ENCODE results near the gene EXOC4. TPM values are rescaled to one million over a fixed set of nuclear protein-coding genes. Genes with fewer than 3 reads are reported as not detected.

The EXOC4 gene
- total RNA-seq, 1 donor from 2014 or later = 96.9 TPM

- peak; percentile 0 to 82 for DNase-seq (ENCODE audit: low read depth in 2 of 2)
Measured at GRCh38 chr7:133364959-133365690, 112.2 kb downstream of the EXOC4 start.

DNA sequence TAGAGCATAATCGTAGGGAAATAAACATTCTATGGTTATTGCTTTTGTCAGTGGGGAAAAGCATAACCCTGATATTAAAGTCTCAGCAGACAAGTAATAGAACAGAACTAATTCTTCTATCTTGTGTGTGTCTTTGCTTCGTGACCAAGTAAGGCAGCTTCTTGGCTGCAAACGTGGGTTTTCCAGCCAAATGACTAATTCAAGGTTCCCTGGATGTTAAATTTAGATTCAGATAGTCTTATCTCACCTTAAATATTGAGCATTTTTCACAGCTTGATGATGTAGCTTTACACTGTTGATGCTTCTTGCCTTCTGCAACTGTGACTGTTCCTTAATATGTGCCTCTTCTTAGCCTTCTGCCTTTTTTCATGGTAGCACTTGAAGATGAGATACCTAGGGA is 113.0 kb downstream of the EXOC4 start:
- DNase-seq (ENCODE audit: low read depth in 2 of 2) = peak in 1 of 2 donors; percentile 65

- DNase-seq (ENCODE audit: low read depth in 2 of 2) = no peak
Measured at GRCh38 chr7:133367561-133367960, 114.7 kb downstream of the EXOC4 start.

DNA sequence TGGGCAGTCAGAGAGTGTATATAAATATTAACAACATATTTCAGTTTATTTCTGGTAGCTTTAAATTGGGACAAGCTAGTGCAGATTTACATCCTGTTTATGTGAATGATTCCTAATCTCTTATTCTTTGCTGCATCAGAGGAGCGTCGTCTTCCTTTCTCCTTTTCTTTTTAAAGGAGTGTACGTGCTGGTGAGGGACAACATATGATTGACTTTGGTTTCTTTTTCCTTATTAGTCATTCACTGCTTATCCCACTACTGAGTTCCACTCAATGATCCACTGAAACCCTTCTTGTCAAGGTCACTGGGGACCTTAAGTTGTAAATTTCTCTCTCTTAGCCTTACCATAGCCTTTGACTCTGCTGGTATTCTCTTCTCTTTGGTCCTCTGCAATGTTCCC is 116.3 kb downstream of the EXOC4 start:
- DNase-seq (ENCODE audit: low read depth in 2 of 2) = no peak

- DNase-seq (ENCODE audit: low read depth in 2 of 2) = no peak
Measured at GRCh38 chr7:133371616-133372015, 118.7 kb downstream of the EXOC4 start.

GRCh38 chr7:133372337-133372736 is 119.5 kb downstream of the EXOC4 start:
- DNase-seq (ENCODE audit: low read depth in 2 of 2) = no peak

- no peak for DNase-seq (ENCODE audit: low read depth in 2 of 2)
Measured at GRCh38 chr7:133376514-133376913, 123.6 kb downstream of the EXOC4 start.

DNA sequence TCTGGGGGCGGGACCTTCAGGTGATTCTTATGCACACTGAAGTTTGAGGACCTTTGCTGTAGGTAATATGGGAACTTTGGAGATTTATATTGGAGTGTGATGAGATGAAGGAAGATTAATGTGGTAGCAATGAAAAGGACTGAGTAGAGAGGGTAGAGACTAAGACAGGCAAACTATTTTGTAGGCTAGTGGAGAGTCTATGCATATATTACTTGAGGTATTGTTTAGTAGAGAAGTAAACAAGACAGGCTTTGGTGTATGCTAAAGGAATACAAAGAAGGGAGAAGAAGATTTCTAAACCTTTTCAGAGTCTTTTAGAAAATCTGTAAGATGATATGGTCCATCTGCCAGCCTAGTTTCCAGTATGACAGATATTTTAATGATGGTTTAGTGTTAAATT is 129.1 kb downstream of the EXOC4 start:
- no peak for DNase-seq (ENCODE audit: low read depth in 2 of 2)

DNA sequence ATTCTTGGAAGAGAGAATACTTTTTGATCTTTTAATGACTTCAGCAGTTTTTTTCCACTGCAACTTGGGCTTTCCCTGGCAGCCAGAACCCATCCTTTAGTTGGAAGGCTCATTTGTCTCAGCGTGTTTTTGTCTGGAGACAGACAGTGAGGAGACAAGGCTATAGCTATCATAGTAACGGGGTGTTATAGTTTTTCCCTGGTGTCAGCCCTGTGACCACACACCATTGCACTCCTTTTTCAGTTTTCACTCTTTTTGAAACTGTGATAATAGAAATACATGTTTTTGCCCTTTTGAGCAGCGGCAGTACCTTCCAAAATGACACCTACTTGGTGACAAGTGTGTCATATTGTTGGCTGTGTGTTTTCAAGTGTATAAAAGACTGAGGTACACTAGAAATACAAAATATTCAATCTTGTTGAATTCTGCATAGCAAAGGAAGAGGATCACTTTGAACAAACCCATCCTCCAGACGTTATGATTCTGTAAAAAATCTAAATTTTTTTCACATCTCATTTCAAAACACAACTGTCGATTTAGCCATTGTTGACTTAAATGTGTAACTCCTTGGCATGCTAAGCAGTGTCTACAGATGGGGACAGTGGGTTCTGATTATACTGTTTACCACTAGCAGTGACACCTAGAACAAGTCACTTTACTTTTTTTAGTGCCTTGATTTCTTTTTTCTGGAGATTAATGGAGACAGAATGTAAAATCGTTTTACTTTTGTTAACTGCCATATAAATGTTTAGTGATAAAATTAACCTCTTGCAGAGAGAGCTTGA is 130.1 kb downstream of the EXOC4 start:
- DNase-seq (ENCODE audit: low read depth in 2 of 2) = no peak

DNA sequence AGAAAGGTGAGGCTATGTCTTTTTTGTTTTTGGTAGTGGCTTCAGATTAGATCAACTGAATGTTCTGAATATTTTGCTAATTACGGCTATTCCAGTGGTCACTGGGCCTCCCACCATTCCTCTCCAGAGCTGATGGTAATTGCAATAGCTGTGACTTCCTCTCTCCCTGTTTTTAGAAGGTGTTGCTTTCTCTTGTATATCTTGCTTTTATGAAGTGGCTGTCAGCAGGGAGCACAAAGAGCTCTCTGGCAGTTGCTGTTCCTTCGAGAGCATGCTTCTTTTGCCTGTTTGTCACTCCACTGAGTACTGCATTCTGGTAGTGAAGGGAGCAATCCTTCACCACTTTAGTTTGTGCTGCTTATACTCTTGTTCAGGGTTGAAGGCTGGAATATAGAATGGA is 133.3 kb downstream of the EXOC4 start:
- no peak for DNase-seq (ENCODE audit: low read depth in 2 of 2)

DNA sequence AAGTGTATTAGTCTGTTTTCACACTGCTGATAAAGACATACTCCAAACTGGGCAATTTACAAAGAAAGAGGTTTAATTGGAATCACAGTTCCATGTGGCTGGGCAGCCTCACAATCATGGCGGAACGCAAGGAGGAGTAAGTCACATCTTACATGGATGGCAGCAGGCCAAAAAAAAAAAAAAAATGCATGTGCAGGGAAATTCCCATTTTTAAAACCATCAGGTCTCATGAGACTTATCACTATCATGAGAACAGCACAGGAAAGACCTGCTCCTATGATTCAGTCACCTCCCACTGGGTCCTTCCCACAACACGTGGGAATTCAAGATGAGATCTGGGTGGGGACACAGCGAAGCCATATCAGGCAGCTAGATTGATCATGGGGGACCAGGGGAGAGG is 136.8 kb downstream of the EXOC4 start:
- no peak for DNase-seq (ENCODE audit: low read depth in 2 of 2)

GRCh38 chr7:133391206-133391605 is 138.3 kb downstream of the EXOC4 start:
- no peak for DNase-seq (ENCODE audit: low read depth in 2 of 2)

DNA sequence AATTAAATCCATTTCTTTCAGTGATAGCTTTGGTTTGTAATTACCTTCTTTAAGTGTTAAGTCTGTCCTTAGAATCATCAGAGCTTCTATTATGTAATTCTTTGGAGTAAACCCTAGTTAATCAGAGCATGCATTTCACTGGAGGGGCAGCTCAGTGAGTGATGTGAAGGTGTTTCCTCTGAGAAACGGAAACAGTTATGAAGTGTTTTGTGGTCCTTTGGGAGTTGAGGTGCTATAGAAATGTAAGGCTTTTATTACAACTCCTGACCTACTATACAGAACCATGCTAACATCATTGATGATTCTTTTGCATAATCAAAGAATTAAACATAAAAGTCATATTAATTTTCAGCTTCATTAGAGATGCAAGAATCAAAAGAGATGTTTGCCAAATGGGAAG is 141.5 kb downstream of the EXOC4 start:
- DNase-seq (ENCODE audit: low read depth in 2 of 2) = peak in 1 of 2 donors; percentile 39

DNA sequence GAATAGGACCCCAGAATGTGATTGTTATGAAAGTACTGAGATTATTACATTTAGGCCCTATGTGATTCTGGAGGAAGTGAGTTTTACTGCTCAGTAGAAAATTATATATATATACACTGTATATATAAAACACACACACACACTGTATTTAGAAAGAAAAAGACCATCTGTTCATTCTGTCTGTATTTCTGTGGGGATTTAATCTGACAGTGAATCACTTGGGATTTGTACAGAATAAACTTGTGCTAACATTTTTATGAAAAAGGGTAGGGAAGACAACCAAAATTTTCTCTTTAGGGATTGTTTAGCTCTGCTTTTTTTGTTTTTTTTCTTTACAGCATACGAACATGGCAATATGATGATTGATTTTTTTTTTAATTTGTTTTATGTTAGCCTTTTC is 142.7 kb downstream of the EXOC4 start:
- no peak for DNase-seq (ENCODE audit: low read depth in 2 of 2)

- no peak for DNase-seq (ENCODE audit: low read depth in 2 of 2)
Measured at GRCh38 chr7:133398506-133398905, 145.6 kb downstream of the EXOC4 start.

GRCh38 chr7:133401225-133401624 is 148.3 kb downstream of the EXOC4 start:
- DNase-seq (ENCODE audit: low read depth in 2 of 2) = no peak

DNA sequence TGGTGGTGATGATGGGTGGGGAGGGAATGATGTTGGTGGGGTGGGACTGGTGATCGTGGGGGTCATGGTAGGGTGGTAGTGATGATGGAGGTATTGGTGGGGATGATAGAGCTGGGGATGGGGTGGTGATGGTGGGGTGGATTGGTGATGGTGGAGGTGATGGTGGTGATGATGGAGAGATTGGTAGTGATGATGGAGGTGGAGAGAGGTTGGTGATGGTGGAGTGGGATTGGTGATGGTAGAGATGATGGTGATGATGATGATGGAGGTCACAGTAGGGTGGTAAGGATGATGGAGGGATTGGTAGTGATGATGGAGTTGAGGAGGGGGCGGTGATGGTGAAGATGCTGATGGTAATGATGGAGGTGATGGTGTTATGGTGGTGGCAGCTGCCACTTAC is 155.3 kb downstream of the EXOC4 start:
- no peak for DNase-seq (ENCODE audit: low read depth in 2 of 2)

GRCh38 chr7:133409421-133409820 is 156.5 kb downstream of the EXOC4 start:
- DNase-seq (ENCODE audit: low read depth in 2 of 2) = no peak

- DNase-seq (ENCODE audit: low read depth in 2 of 2) = no peak
Measured at GRCh38 chr7:133409966-133410365, 157.1 kb downstream of the EXOC4 start.

GRCh38 chr7:133411395-133411794 is 158.5 kb downstream of the EXOC4 start:
- peak in 1 of 2 donors; percentile 13 for DNase-seq (ENCODE audit: low read depth in 2 of 2)

GRCh38 chr7:133412942-133413341 is 160.1 kb downstream of the EXOC4 start:
- no peak for DNase-seq (ENCODE audit: low read depth in 2 of 2)

- DNase-seq (ENCODE audit: low read depth in 2 of 2) = no peak
Measured at GRCh38 chr7:133419041-133419440, 166.2 kb downstream of the EXOC4 start.

GRCh38 chr7:133423618-133424017 is 170.7 kb downstream of the EXOC4 start:
- DNase-seq (ENCODE audit: low read depth in 2 of 2) = no peak
